ENCODE data around the gene CATSPER3.

GRCh38 chr5:134944630-134945029, 23.1 kb upstream of the CATSPER3 start:
- TF ChIP-seq EZH2phosphoT487 (IDR thresholded peaks at IDR 0.05; ENCODE audit: insufficient read depth, low read depth) (no peak), EZH2 (IDR thresholded peaks at IDR 0.05; ENCODE audit: insufficient read depth, poor library complexity, severe bottlenecking) (no peak)

Measured in GM23248 (cell line).